Progenitor cell of endocrine pancreas (in vitro differentiated cells): ENCODE measurements around the gene ALG9. TPM values are rescaled to one million over a fixed set of nuclear protein-coding genes. Genes with fewer than 3 reads are reported as not detected.

Experiments
- DNase-seq: peaks from one replicate; pipeline ENCODE4 v3.0.0; 2021; ENCODE audit warnings: low spot score; ENCODE audit not compliant: unreplicated experiment
- H3K27ac Mint-ChIP-seq: 2 replicates; pipeline ENCODE4 v1.8.0; 2021; ENCODE audit warnings: mild to moderate bottlenecking, moderate library complexity, mixed read lengths
- H3K27me3 Mint-ChIP-seq: 2 replicates; pipeline ENCODE4 v1.8.0; 2021; ENCODE audit warnings: mixed read lengths
- H3K36me3 Mint-ChIP-seq: 2 replicates; pipeline ENCODE4 v1.8.0; 2022; ENCODE audit warnings: mixed read lengths; ENCODE audit not compliant: insufficient read depth
- H3K4me1 Mint-ChIP-seq: 2 replicates; pipeline ENCODE4 v1.8.0; 2021; ENCODE audit warnings: low read depth, mixed read lengths
- H3K4me3 Mint-ChIP-seq: 2 replicates; pipeline ENCODE4 v1.8.0; 2021; ENCODE audit warnings: low read depth, mild to moderate bottlenecking, moderate library complexity, mixed read lengths
- H3K9me3 Mint-ChIP-seq: 2 replicates; pipeline ENCODE4 v1.8.0; 2021; ENCODE audit warnings: low read depth, mixed read lengths
- total RNA-seq: library from RNA; stranded (reverse); gene quantifications from 2 replicates; pipeline ENCODE4 v1.2.1, GENCODE V29; 2021
- TF ChIP-seq, protein P1 (sequence below): fragments of 200-600 bp; sonication (generic); IDR thresholded peaks from one replicate; pipeline ENCODE4 v1.5.0; 2021; ENCODE audit warnings: antibody characterized with exemption, mild to moderate bottlenecking; ENCODE audit not compliant: unreplicated experiment

The ALG9 gene
- total RNA-seq, 1 donor from 2014 or later, result 45.2 TPM

DNA sequence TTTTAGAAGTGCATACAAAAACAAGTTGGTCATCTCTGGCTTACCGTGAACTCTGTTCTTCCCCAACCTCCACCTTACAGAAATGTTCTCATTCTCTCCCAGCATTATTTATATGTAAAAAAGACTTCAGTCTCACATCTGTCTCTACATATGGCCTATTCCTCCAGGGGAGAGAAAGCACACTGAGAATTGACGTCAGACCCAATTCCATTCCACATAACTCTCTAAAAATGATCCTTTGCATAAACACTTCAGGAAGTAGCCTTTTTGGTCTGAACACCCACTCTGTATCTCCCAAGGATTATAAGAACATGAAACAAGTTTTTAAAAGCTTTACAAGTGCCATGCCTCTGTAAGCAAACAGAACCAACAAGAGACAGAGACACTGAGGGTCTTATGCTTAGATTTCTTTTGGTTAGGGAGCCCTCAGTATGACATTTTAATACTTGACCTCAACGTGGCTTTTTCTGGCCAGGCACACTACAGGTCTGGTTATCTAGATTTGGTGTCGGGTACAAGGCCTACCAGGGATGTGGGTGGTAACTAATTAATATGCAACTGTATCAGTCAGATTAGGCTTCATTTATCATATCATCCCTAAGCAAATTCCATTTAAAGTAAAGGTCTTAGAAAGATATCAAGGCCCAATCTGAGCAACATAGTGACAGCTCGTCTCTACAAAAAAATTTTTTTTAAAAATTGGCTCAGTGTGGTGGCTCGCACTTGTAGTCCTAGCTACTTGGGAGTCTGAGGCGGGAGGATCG, 56.6 kb downstream of the ALG9 start:
- DNase-seq, result no peak
- Mint-ChIP-seq H3K4me3 (no peak overlapping the region), H3K36me3 (peaks cover 13% of the 10 kb centered on the region), H3K27me3 (no peaks in the 10 kb centered on the region), H3K4me1 (peaks cover 8% of the 10 kb centered on the region), H3K27ac (peak overlapping the region; percentile 60), H3K9me3 (no peaks in the 10 kb centered on the region)
- TF ChIP-seq, protein P1, sequence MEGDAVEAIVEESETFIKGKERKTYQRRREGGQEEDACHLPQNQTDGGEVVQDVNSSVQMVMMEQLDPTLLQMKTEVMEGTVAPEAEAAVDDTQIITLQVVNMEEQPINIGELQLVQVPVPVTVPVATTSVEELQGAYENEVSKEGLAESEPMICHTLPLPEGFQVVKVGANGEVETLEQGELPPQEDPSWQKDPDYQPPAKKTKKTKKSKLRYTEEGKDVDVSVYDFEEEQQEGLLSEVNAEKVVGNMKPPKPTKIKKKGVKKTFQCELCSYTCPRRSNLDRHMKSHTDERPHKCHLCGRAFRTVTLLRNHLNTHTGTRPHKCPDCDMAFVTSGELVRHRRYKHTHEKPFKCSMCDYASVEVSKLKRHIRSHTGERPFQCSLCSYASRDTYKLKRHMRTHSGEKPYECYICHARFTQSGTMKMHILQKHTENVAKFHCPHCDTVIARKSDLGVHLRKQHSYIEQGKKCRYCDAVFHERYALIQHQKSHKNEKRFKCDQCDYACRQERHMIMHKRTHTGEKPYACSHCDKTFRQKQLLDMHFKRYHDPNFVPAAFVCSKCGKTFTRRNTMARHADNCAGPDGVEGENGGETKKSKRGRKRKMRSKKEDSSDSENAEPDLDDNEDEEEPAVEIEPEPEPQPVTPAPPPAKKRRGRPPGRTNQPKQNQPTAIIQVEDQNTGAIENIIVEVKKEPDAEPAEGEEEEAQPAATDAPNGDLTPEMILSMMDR, result no peak

DNA sequence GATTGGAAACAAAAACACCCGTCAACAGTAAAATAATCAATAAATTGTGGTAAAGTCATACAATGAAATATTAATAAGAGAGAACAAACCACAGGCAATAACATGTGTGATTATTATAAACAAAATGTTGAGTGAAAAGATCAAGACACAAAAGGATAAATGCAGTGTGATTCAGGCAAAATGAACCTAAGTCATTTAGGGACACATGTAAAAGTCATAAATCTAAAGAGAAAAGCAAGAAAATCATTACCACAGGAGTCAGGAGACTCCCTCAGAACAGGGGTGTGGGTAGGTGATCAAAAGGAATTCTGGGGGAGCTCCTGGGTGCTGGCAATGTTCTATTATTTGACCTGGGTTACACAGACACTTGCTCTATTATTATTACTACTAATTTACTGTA, 57.3 kb downstream of the ALG9 start:
- no peaks in the 10 kb centered on the region for H3K9me3 Mint-ChIP-seq
- peaks cover 8% of the 10 kb centered on the region for H3K4me1 Mint-ChIP-seq
- TF ChIP-seq, protein P1, result no peak
- no peaks in the 10 kb centered on the region for H3K27me3 Mint-ChIP-seq
- H3K36me3 Mint-ChIP-seq, result peaks cover 13% of the 10 kb centered on the region
- no peak overlapping the region for H3K4me3 Mint-ChIP-seq
- no peak for DNase-seq
- no peak overlapping the region for H3K27ac Mint-ChIP-seq

DNA sequence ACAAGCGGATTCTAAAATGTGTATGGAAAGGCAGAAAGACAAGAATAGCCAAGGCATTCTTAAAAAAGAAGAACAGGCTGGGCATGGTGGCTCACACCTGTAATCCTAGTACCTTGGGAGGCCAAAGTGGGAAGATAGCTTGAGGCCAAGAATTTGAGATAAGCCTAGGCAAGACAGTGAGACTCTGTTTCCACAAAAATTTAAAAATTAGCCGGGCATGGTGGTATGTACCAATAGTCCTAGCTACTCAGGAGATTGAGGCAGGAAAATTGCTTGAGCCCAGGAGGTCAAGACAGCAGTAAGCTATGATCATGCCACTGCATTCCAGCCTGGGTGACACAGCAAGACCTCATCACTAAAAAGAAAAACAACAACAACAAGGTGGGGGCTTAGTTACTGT, 59.2 kb downstream of the ALG9 start:
- no peak overlapping the region for H3K4me3 Mint-ChIP-seq
- no peaks in the 10 kb centered on the region for H3K27me3 Mint-ChIP-seq
- TF ChIP-seq, protein P1, result no peak

DNA sequence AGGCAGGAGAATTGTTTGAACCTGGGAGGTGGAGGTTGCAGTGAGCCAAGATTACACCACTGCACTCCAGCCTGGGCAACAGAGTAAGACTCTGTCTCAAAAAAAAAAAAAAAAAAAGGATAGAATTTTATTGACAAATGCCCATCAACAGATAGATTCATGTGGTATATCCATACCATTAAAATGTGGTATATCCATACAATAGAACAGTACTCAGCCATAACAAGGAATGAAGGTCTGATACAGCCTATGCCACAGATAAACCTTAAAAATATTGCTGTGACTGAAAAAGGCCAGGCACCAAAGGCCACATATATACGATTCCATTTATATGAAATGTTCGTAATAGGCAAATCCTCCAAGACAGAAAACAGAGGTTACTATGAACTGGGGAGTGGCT, 59.9 kb downstream of the ALG9 start:
- Mint-ChIP-seq H3K4me1 (peaks cover 20% of the 10 kb centered on the region), H3K27ac (no peak overlapping the region), H3K9me3 (no peaks in the 10 kb centered on the region), H3K27me3 (no peaks in the 10 kb centered on the region), H3K36me3 (peaks cover 14% of the 10 kb centered on the region), H3K4me3 (no peak overlapping the region)
- no peak for DNase-seq
- TF ChIP-seq, protein P1, result no peak

More for the DNA sequence above, 59.2 kb downstream of the ALG9 start:
- Mint-ChIP-seq H3K9me3 (no peaks in the 10 kb centered on the region), H3K36me3 (peaks cover 17% of the 10 kb centered on the region), H3K27ac (no peak overlapping the region), H3K4me1 (peaks cover 12% of the 10 kb centered on the region)
- DNase-seq, result no peak

DNA sequence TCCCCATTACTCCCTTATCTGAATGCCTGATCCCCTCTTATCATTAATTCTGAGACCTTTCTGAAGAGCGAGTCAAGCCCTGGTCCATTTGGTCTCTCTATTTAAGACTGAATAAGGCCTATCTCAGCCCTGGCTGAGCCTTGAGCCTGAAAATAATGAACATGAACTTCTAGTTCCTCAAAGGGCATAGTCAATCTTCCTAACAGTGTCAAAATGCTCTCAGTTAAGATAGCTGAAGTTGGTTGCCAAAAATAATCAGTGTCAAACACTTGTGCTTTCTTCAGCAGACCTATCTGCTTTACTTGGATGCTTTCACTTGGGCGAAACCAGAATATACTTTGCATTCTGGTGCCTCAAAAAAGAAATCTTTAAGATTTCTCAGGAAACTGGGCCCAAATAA, 62.5 kb downstream of the ALG9 start:
- Mint-ChIP-seq H3K27me3 (no peaks in the 10 kb centered on the region), H3K36me3 (peaks cover 25% of the 10 kb centered on the region), H3K4me3 (no peak overlapping the region), H3K27ac (no peak overlapping the region), H3K9me3 (no peaks in the 10 kb centered on the region), H3K4me1 (peaks cover 16% of the 10 kb centered on the region)
- no peak for DNase-seq
- TF ChIP-seq, protein P1, result no peak
